Left lung (tissue), 10 donors: Measurements from ENCODE around the gene PDIA6. TPM values are rescaled to one million over a fixed set of nuclear protein-coding genes. Genes with fewer than 3 reads are reported as not detected.

Experiments
- ATAC-seq: fragments of 200-7000 bp; cut with Tn5 transposase; one replicate; pipeline ENCODE4 v1.9.1; 2020; ENCODE audit warnings: moderate library complexity
- DNase-seq, 4 donors: peaks; one replicate each; pipeline ENCODE4 v3.0.0-alpha.2; 2013 to 2020
- H3K27ac ChIP-seq, 2 donors: fragments of 200-600 bp; sonication (generic) in 1 of 2; one replicate each; pipeline versions ENCODE4 v1.5.0 to v1.8.0; 2020 to 2021
- H3K27me3 ChIP-seq, 2 donors: fragments of 200-600 bp; sonication (generic) in 1 of 2; one replicate each; pipeline versions ENCODE4 v1.5.0 to v1.8.0; 2020 to 2021
- H3K36me3 ChIP-seq, 2 donors: fragments of 200-600 bp; sonication (generic) in 1 of 2; one replicate each; pipeline versions ENCODE4 v1.5.0 to v1.8.0; 2020 to 2021
- H3K4me1 ChIP-seq, 2 donors: fragments of 200-600 bp; one replicate each; pipeline ENCODE4 v1.8.0; 2021
- H3K4me3 ChIP-seq, 2 donors: fragments of 200-600 bp; sonication (generic) in 1 of 2; one replicate each; pipeline versions ENCODE4 v1.5.0 to v1.8.0; 2020 to 2021; ENCODE audit warnings: mild to moderate bottlenecking in 1 of 2
- H3K9me3 ChIP-seq, 2 donors: fragments of 200-600 bp; sonication (generic) in 1 of 2; one replicate each; pipeline versions ENCODE4 v1.5.0 to v1.8.0; 2020 to 2021
- CTCF ChIP-seq, 2 donors: fragments of 200-600 bp; sonication (generic) in 1 of 2; IDR thresholded peaks; one replicate each; pipeline versions ENCODE4 v1.5.0 to v1.8.0; 2021; ENCODE audit warnings: antibody characterized with exemption in 2 of 2
- intact Hi-C, 2 donors: fragments of 100-400 bp; cut with DNase I; formaldehyde crosslinking; loops; one replicate each; pipeline versions ENCODE4 v1.11.2 to v1.14.2; 2022
- polyA plus RNA-seq, 6 donors: library from polyadenylated mRNA; unstranded; fragments of 120-200 nt; gene quantifications; one replicate each; pipeline ENCODE4 v1.2.1, GENCODE V29; 2013; ENCODE audit not compliant: insufficient read length in 6 of 6
- total RNA-seq, 2 donors: library from RNA; stranded (reverse); fragmentation: NEBNext Ultra II Directional; extraction: Animal tissue kit (Norgen Biotek cat#: 25700); gene quantifications; one replicate each; pipeline ENCODE4 v1.2.1, GENCODE V29; 2021
- donor health status: DM: no; HTN: yes; CAD: no.
- donor health status: DM: no; HTN: no; CAD: no.

PDIA6 gene
- total and polyA plus RNA-seq, 8 donors = 239 to 341 (median 277) TPM

GRCh38 chr2:10777842-10778723, 34.5 kb downstream of the PDIA6 start:
- intact Hi-C loops = no loop called here
- H3K9me3 ChIP-seq = no peaks in the 10 kb centered on the region
- no peak overlapping the region for H3K4me3 ChIP-seq
- no peak for TF ChIP-seq CTCF (IDR thresholded peaks at IDR 0.05)
- no peak overlapping the region for H3K27ac ChIP-seq
- ATAC-seq (no peak), DNase-seq (peak in 1 of 4 donors; percentile 79)
- H3K36me3 ChIP-seq = peaks cover 0 to 65% of the 10 kb centered on the region in 2 donors
- no peaks in the 10 kb centered on the region for H3K4me1 ChIP-seq
- no peaks in the 10 kb centered on the region for H3K27me3 ChIP-seq

- intact Hi-C loops = no loop called here
- ATAC-seq = no peak
Observed at GRCh38 chr2:10777111-10777841, 35.3 kb downstream of the PDIA6 start.

GRCh38 chr2:10776231-10776977, 36.2 kb downstream of the PDIA6 start:
- H3K27me3 ChIP-seq = no peaks in the 10 kb centered on the region
- H3K4me3 ChIP-seq = no peak overlapping the region
- H3K27ac ChIP-seq = no peak overlapping the region
- TF ChIP-seq CTCF (IDR thresholded peaks at IDR 0.05) = no peak
- intact Hi-C loops = no loop called here
- H3K9me3 ChIP-seq = no peaks in the 10 kb centered on the region
- H3K36me3 ChIP-seq = peaks cover 0 to 48% of the 10 kb centered on the region in 2 donors
- ATAC-seq (no peak), DNase-seq (peak in 1 of 4 donors; percentile 74)
- H3K4me1 ChIP-seq = no peaks in the 10 kb centered on the region

More at GRCh38 chr2:10777111-10777841, 35.3 kb downstream of the PDIA6 start:
- Histone ChIP-seq H3K4me1 (no peaks in the 10 kb centered on the region), H3K27ac (no peak overlapping the region), H3K4me3 (no peak overlapping the region), H3K27me3 (no peaks in the 10 kb centered on the region), H3K9me3 (no peaks in the 10 kb centered on the region), H3K36me3 (peaks cover 0 to 57% of the 10 kb centered on the region in 2 donors)
- DNase-seq = peak in 1 of 4 donors; percentile 62
- TF ChIP-seq CTCF (IDR thresholded peaks at IDR 0.05) = no peak

- TF ChIP-seq CTCF (IDR thresholded peaks at IDR 0.05) = no peak
- Histone ChIP-seq H3K27ac (no peak overlapping the region), H3K27me3 (no peaks in the 10 kb centered on the region), H3K36me3 (peaks cover 0 to 42% of the 10 kb centered on the region in 2 donors), H3K4me3 (no peak overlapping the region), H3K9me3 (no peaks in the 10 kb centered on the region), H3K4me1 (no peaks in the 10 kb centered on the region)
- DNase-seq (peak in 1 of 4 donors; percentile 67), ATAC-seq (no peak)
- intact Hi-C loops = no loop called here
Observed at GRCh38 chr2:10775831-10776230, 36.8 kb downstream of the PDIA6 start.
